ENCODE measurements around the gene CKS2.

Gene CKS2

DNA sequence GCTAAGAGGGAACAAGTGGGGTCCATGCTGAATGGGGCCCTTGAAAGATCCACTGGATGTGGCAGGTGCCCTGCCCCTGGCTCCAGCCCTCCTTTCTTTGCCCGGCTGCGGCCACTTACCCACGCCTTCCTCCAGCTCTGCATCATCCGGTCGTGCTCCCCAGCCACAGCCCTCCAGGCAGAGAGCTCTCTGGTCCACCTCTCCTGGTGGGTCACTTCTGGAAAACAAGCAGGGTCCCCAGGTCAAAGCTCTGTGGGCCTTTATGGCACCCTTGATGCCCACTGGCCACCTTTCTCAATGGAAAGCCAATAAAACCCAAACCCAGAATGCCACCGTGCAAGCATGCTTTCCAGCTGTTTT is 52.3 kb downstream of the CKS2 start:
- FAIRE-seq (no peak), DNase-seq (ENCODE audit: extremely low spot score, insufficient read length, low read depth) (no peak)

DNA sequence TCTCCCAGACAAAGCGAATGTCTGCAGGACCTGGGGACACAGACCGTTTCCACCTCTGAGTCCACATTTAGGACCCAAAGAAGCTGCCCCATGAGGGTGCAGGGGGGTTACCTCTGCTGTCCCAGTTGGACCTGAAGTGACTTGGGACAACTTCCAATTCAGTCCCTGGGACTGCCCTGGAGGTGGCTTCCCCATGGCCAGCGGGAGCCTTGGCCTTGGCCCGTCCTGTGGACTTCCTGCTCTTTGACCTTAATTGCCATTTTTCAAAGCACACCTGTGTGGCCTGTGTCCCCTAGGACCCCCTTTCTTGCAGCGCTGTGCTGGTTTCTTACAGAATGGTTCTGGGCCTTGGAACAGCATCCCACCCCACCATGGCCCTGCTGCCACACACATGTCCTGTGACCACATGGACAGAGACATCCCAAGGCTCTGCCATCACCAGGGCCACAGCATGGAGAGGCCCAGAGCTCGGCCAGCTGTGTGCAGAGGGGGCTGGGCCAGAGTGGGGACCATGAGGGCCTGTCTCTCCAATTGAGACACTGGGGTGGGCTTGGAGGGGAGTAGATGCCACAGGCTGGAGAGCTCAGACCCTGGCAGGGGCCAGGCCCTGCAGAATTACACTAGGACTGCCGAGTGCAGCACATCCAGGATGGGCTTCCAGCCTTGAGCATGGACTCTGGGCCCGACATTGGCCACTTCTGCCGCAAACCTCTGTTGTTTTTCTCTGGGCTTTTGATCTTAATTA is 53.1 kb downstream of the CKS2 start:
- FAIRE-seq, result no peak
- no peak for DNase-seq (ENCODE audit: extremely low spot score, insufficient read length, low read depth)

DNA sequence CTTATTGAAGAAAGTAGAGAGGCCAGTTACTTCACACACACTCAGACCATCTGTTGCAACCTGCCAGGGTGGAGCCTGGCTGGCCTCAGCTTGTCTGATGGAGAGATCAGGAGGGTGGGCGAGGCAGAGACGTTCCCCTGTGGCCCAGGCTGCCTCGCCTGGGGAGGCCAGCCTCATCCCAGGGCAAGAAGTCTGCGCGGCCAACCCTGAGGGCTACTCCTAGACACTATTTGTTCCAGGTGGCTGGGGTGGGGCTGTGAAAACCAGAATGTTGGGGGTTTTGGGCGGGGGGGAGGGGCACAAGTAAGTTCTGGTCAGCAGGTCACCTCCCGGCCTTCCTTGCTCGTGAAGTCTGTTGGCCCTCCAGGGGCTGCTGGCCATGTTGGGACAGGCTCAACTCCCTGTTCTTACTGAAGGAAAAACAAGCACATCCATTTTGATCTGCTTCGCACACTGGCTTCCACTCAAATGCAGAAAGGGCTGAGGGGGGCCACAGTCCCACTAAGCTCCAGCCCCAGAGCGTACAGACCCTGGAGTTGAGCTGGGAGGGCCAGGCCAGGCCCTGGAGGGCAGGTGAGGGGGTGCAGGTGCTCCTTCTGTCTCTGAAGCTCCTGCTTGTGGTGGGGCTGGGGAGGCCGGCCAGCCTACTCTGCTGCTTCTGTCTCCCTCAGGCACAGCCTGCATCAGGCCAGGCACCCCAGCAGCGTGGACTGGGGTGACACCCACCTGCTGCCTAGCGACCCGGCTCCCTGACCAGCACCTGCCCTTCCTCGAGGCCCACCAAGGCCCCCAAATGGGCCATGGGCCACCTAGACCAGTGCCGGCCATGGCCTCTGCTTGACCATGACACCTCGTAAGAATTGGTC is 53.9 kb downstream of the CKS2 start:
- DNase-seq (ENCODE audit: extremely low spot score, insufficient read length, low read depth) (no peak), FAIRE-seq (no peak)

DNA sequence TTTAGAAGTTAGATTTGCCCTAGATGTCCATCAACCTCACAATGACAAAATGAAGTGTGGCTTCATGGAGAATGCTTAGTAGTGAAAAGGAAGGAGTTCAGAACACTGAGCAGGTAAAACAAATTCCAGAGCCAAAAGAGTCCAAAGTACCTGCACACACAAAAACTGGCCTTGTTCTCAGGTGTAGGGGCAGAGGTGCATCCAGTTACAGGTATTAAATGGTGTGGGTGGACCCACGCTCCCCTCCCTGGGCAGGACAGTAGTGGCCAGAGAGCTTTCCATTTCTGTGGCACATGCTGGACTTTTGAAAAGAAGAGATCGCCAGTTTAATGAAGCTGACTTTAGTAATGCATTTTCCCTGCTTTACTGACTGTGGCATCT is 54.5 kb downstream of the CKS2 start:
- DNase-seq (ENCODE audit: extremely low spot score, insufficient read length, low read depth), result no peak
- no peak for FAIRE-seq

Data from GM18507 (cell line).